GM20000 (cell line): ENCODE data around the gene OSBPL7.
A peak's percentile ranks its signal among the peaks of the same experiment; 100 is the strongest.

Source experiments
- DNase-seq: peaks from one replicate; pipeline ENCODE4 v3.0.0; 2012; ENCODE audit warnings: low spot score
- CTCF ChIP-seq: IDR thresholded peaks from 2 replicates; pipeline ENCODE4 v1.5.1; 2012; ENCODE audit warnings: mild to moderate bottlenecking, control low read depth; ENCODE audit errors: extremely low read depth, missing control alignments

OSBPL7 gene

GRCh38 chr17:47789611-47790561 is 31.7 kb downstream of the OSBPL7 start:
- TF ChIP-seq CTCF, result peak; percentile 75
- DNase-seq, result peak; percentile 84

GRCh38 chr17:47785538-47786123 is 36.0 kb downstream of the OSBPL7 start:
- peak; percentile 55 for DNase-seq
- TF ChIP-seq CTCF, result no peak

GRCh38 chr17:47781397-47781796 is 40.2 kb downstream of the OSBPL7 start:
- no peak for TF ChIP-seq CTCF
- DNase-seq, result no peak

- no peak for DNase-seq
Observed at GRCh38 chr17:47778184-47778635, 43.4 kb downstream of the OSBPL7 start.

GRCh38 chr17:47776330-47777197 is 45.0 kb downstream of the OSBPL7 start:
- peak; percentile 42 for TF ChIP-seq CTCF
- DNase-seq, result peak; percentile 82

More at GRCh38 chr17:47778184-47778635, 43.4 kb downstream of the OSBPL7 start:
- TF ChIP-seq CTCF, result no peak

- DNase-seq, result no peak
- TF ChIP-seq CTCF, result no peak
Observed at GRCh38 chr17:47774987-47775580, 46.5 kb downstream of the OSBPL7 start.
